Glutamatergic neuron (in vitro differentiated cells): ENCODE data around the gene PAK1. TPM values are rescaled to one million over a fixed set of nuclear protein-coding genes. Genes with fewer than 3 reads are reported as not detected.
A peak's percentile ranks its signal among the peaks of the same experiment; 100 is the strongest.
"Not testable (repeated sequence)": the region's sequence is repeated elsewhere in the genome, so short reads cannot be mapped to it uniquely, and the experiment has no call there.

ENCODE experiments used
- DNase-seq: peaks from one replicate; pipeline ENCODE4 v3.0.0; 2022
- H3K27ac Mint-ChIP-seq: one replicate; pipeline ENCODE4 v1.8.0; 2020; ENCODE audit warnings: mild to moderate bottlenecking, mixed read lengths, inconsistent platforms; ENCODE audit not compliant: unreplicated experiment
- H3K27me3 Mint-ChIP-seq: one replicate; pipeline ENCODE4 v1.8.0; 2020; ENCODE audit warnings: mild to moderate bottlenecking, moderate library complexity, mixed read lengths, inconsistent platforms; ENCODE audit not compliant: unreplicated experiment
- H3K36me3 Mint-ChIP-seq: one replicate; pipeline ENCODE4 v1.8.0; 2020; ENCODE audit warnings: mild to moderate bottlenecking, mixed read lengths, inconsistent platforms; ENCODE audit not compliant: unreplicated experiment
- H3K4me1 Mint-ChIP-seq: one replicate; pipeline ENCODE4 v1.8.0; 2020; ENCODE audit warnings: mild to moderate bottlenecking, low read depth, mixed read lengths, inconsistent platforms; ENCODE audit not compliant: unreplicated experiment
- H3K4me3 Mint-ChIP-seq: one replicate; pipeline ENCODE4 v1.8.0; 2020; ENCODE audit warnings: mild to moderate bottlenecking, mixed read lengths, inconsistent platforms; ENCODE audit not compliant: unreplicated experiment
- H3K9me3 Mint-ChIP-seq: one replicate; pipeline ENCODE4 v1.8.0; 2020; ENCODE audit warnings: mild to moderate bottlenecking, moderate library complexity, mixed read lengths, inconsistent platforms; ENCODE audit not compliant: unreplicated experiment
- CTCF ChIP-seq: fragments of 200-600 bp; sonication (generic); IDR thresholded peaks from one replicate; pipeline ENCODE4 v1.5.0; 2021; ENCODE audit not compliant: partially characterized antibody, unreplicated experiment
- total RNA-seq: library from RNA; stranded (reverse); fragmentation: NEBNext Ultra II Directional; extraction: Animal tissue kit (Norgen Biotek cat#: 25700); gene quantifications from one replicate; pipeline ENCODE4 v1.2.1, GENCODE V29; 2021; ENCODE audit not compliant: unreplicated experiment

PAK1 gene
- total RNA-seq, 1 donor from 2014 or later: 126 TPM

GRCh38 chr11:77502346-77502905 is 28.5 kb upstream of the PAK1 start:
- H3K4me3 Mint-ChIP-seq: no peak overlapping the region
- DNase-seq: peak; percentile 23
- TF ChIP-seq CTCF: no peak

GRCh38 chr11:77501758-77502157 is 27.9 kb upstream of the PAK1 start:
- Mint-ChIP-seq H3K4me1 (peaks cover 25% of the 10 kb centered on the region), H3K4me3 (no peak overlapping the region), H3K9me3 (no peaks in the 10 kb centered on the region), H3K36me3 (no peaks in the 10 kb centered on the region), H3K27ac (peak overlapping the region; percentile 53), H3K27me3 (no peaks in the 10 kb centered on the region)
- no peak for TF ChIP-seq CTCF
- no peak for DNase-seq

More at GRCh38 chr11:77502346-77502905, 28.5 kb upstream of the PAK1 start:
- Mint-ChIP-seq H3K27me3 (no peaks in the 10 kb centered on the region), H3K9me3 (no peaks in the 10 kb centered on the region), H3K36me3 (no peaks in the 10 kb centered on the region), H3K4me1 (peaks cover 30% of the 10 kb centered on the region), H3K27ac (no peak overlapping the region)

GRCh38 chr11:77497368-77497767 is 23.5 kb upstream of the PAK1 start:
- Mint-ChIP-seq H3K36me3 (no peaks in the 10 kb centered on the region), H3K27ac (no peak overlapping the region), H3K9me3 (no peaks in the 10 kb centered on the region), H3K27me3 (no peaks in the 10 kb centered on the region), H3K4me3 (no peak overlapping the region), H3K4me1 (peaks cover 8% of the 10 kb centered on the region)
- DNase-seq: no peak
- TF ChIP-seq CTCF: no peak

- Mint-ChIP-seq H3K27ac (no peak overlapping the region), H3K4me3 (no peak overlapping the region)
- DNase-seq: no peak
Measured at GRCh38 chr11:77495526-77495925, 21.6 kb upstream of the PAK1 start.

GRCh38 chr11:77490035-77490434 is 16.1 kb upstream of the PAK1 start:
- DNase-seq, H3K4me1 Mint-ChIP-seq, H3K4me3 Mint-ChIP-seq, H3K9me3 Mint-ChIP-seq, H3K27ac Mint-ChIP-seq, H3K27me3 Mint-ChIP-seq: not testable (repeated sequence)
- H3K36me3 Mint-ChIP-seq: peaks cover 19% of the 10 kb centered on the region

More at GRCh38 chr11:77495526-77495925, 21.6 kb upstream of the PAK1 start:
- peaks cover 2% of the 10 kb centered on the region for H3K4me1 Mint-ChIP-seq
- H3K9me3 Mint-ChIP-seq: no peaks in the 10 kb centered on the region
- peaks cover 8% of the 10 kb centered on the region for H3K36me3 Mint-ChIP-seq
- H3K27me3 Mint-ChIP-seq: peaks cover 2% of the 10 kb centered on the region
- no peak for TF ChIP-seq CTCF
